ENCODE data around the gene SLC16A14. TPM values are rescaled to one million over a fixed set of nuclear protein-coding genes. Genes with fewer than 3 reads are reported as not detected.

SLC16A14 gene
- total RNA-seq, 1 experiment from 2014 or later, result 12.4 TPM

GRCh38 chr2:230053753-230054478 is 14.8 kb downstream of the SLC16A14 start:
- Histone ChIP-seq H4K20me1 (ENCODE audit: low read length) (no peaks in the 10 kb centered on the region), H3K27me3 (ENCODE audit: low read length) (no peaks in the 10 kb centered on the region), H3K36me3 (ENCODE audit: low read depth, low read length) (0 out of 2 replicates have a peak, but pooled peaks cover 1% of the 10 kb centered on the region), H3K9me2 (replicated peaks; ENCODE audit: low read length) (no peaks in the 10 kb centered on the region), H3K4me2 (ENCODE audit: low read length) (peak overlapping the region; percentile 75), H2AFZ (ENCODE audit: low read length) (no peak overlapping the region), H3K4me1 (ENCODE audit: insufficient read depth, low read length) (peaks cover 27% of the 10 kb centered on the region), H3K4me3 (ENCODE audit: low read length) (no peak overlapping the region), H3K27ac (ENCODE audit: low read length) (peak overlapping the region; percentile 79), H3K79me2 (ENCODE audit: low read length) (no peaks in the 10 kb centered on the region), H3K9me3 (ENCODE audit: low read length) (no peaks in the 10 kb centered on the region), H3K9ac (ENCODE audit: low read length) (no peak overlapping the region; the same call in 1 of the 2 replicates), H3F3A (ENCODE audit: low read length, unreplicated experiment) (no peaks in the 10 kb centered on the region)
- CTCF ChIA-PET, result interaction anchor here (0.7 to 0.9 kb wide), 2 partner anchors 13 to 106 kb away, joined by 3 to 18 read pairs; no protein-coding TSS in a partner anchor
- no TSS peak for BruUV-seq (replicated peaks)
- TF ChIP-seq EZH2phosphoT487 (IDR thresholded peaks at IDR 0.05; ENCODE audit: borderline replicate concordance, low read length) (no peak), CTCF (conservative IDR thresholded peaks at IDR 0.05; ENCODE audit: low read depth, low read length) (no peak), EZH2 (IDR thresholded peaks at IDR 0.05; ENCODE audit: low read length, unreplicated experiment) (no peak)
- POLR2A ChIA-PET (ENCODE audit: unreplicated experiment), result interaction anchor here (0.6 to 0.7 kb wide), 3 partner anchors 32 to 65 kb away, joined by 3 to 10 read pairs (median 5); no protein-coding TSS in a partner anchor
- DNase-seq (peak; percentile 85), ATAC-seq (peak; percentile 88)
- intact Hi-C loops (cut with micrococcal nuclease), result no loop called here

GRCh38 chr2:230052299-230052698 is 16.4 kb downstream of the SLC16A14 start:
- Histone ChIP-seq H3K9me3 (ENCODE audit: low read length) (no peaks in the 10 kb centered on the region), H3K4me1 (ENCODE audit: insufficient read depth, low read length) (peaks cover 27% of the 10 kb centered on the region), H3K36me3 (ENCODE audit: low read depth, low read length) (no peaks in the 10 kb centered on the region), H2AFZ (ENCODE audit: low read length) (no peak overlapping the region), H3K4me2 (ENCODE audit: low read length) (no peak overlapping the region), H3K9ac (ENCODE audit: low read length) (no peak overlapping the region), H3K27ac (ENCODE audit: low read length) (no peak overlapping the region), H3K9me2 (replicated peaks; ENCODE audit: low read length) (no peaks in the 10 kb centered on the region), H3K27me3 (ENCODE audit: low read length) (no peaks in the 10 kb centered on the region), H3K4me3 (ENCODE audit: low read length) (no peak overlapping the region), H4K20me1 (ENCODE audit: low read length) (no peaks in the 10 kb centered on the region), H3K79me2 (ENCODE audit: low read length) (no peaks in the 10 kb centered on the region), H3F3A (ENCODE audit: low read length, unreplicated experiment) (no peaks in the 10 kb centered on the region)
- ATAC-seq (no peak), DNase-seq (no peak)
- intact Hi-C loops (cut with micrococcal nuclease), result no loop called here
- CTCF ChIA-PET, result no interaction called here
- TF ChIP-seq EZH2 (IDR thresholded peaks at IDR 0.05; ENCODE audit: low read length, unreplicated experiment), result no peak
- TF ChIP-seq CTCF (conservative IDR thresholded peaks at IDR 0.05; ENCODE audit: low read depth, low read length), result no peak
- no peak for TF ChIP-seq EZH2phosphoT487 (IDR thresholded peaks at IDR 0.05; ENCODE audit: borderline replicate concordance, low read length)
- BruUV-seq (replicated peaks), result no TSS peak
- POLR2A ChIA-PET (ENCODE audit: unreplicated experiment), result no interaction called here

- H3K4me2 ChIP-seq (ENCODE audit: low read length), result no peak overlapping the region
- ChIA-PET CTCF (interaction anchor here (0.5 to 0.6 kb wide), 2 partner anchors 17 to 42 kb away, joined by 4 to 7 read pairs; no protein-coding TSS in a partner anchor), POLR2A (ENCODE audit: unreplicated experiment) (no interaction called here)
- intact Hi-C loops (cut with micrococcal nuclease), result no loop called here
- no peaks in the 10 kb centered on the region for H4K20me1 ChIP-seq (ENCODE audit: low read length)
- ATAC-seq (no peak), DNase-seq (no peak)
- no peak overlapping the region for H3K27ac ChIP-seq (ENCODE audit: low read length)
- no peak overlapping the region for H2AFZ ChIP-seq (ENCODE audit: low read length)
- no peaks in the 10 kb centered on the region for H3F3A ChIP-seq (ENCODE audit: low read length, unreplicated experiment)
- H3K9me3 ChIP-seq (ENCODE audit: low read length), result no peaks in the 10 kb centered on the region
- no peak for TF ChIP-seq CTCF (conservative IDR thresholded peaks at IDR 0.05; ENCODE audit: low read depth, low read length)
- TF ChIP-seq EZH2phosphoT487 (IDR thresholded peaks at IDR 0.05; ENCODE audit: borderline replicate concordance, low read length), result no peak
- TF ChIP-seq EZH2 (IDR thresholded peaks at IDR 0.05; ENCODE audit: low read length, unreplicated experiment), result no peak
- BruUV-seq (replicated peaks), result no TSS peak
- H3K9me2 ChIP-seq (replicated peaks; ENCODE audit: low read length), result no peaks in the 10 kb centered on the region
- no peaks in the 10 kb centered on the region for H3K36me3 ChIP-seq (ENCODE audit: low read depth, low read length)
- no peaks in the 10 kb centered on the region for H3K79me2 ChIP-seq (ENCODE audit: low read length)
- peaks cover 22% of the 10 kb centered on the region for H3K4me1 ChIP-seq (ENCODE audit: insufficient read depth, low read length)
- H3K4me3 ChIP-seq (ENCODE audit: low read length), result no peak overlapping the region
- H3K27me3 ChIP-seq (ENCODE audit: low read length), result no peaks in the 10 kb centered on the region
- H3K9ac ChIP-seq (ENCODE audit: low read length), result no peak overlapping the region
These were observed 18.6 kb downstream of the SLC16A14 start for GRCh38 chr2:230050136-230050535.
